SH-SY5Y (cell line): ENCODE measurements around the gene SCML1.

Experiments used
- GATA2 ChIP-seq: IDR thresholded peaks from 2 replicates; pipeline ENCODE4 v1.6.1; 2011; ENCODE audit warnings: mild to moderate bottlenecking, low read depth, low read length
- GATA3 ChIP-seq: IDR thresholded peaks from 2 replicates; pipeline ENCODE4 v1.6.1; 2011; ENCODE audit warnings: low read depth, mild to moderate bottlenecking, low read length, moderate library complexity

GRCh38 chrX:17743913-17744312 lies 6.6 kb downstream of the SCML1 start:
- TF ChIP-seq GATA3 (no peak), GATA2 (no peak)
